ENCODE data around the gene EIF2D. TPM values are rescaled to one million over a fixed set of nuclear protein-coding genes. Genes with fewer than 3 reads are reported as not detected.
A peak's percentile ranks its signal among the peaks of the same experiment; 100 is the strongest.

Gene EIF2D
- total and polyA plus RNA-seq, 2 of the 13 experiments (the other 11 are each of a cell fraction or from before 2014, with no cell fraction given): 45.1 to 64.9 TPM

GRCh38 chr1:206573319-206573718, 38.9 kb downstream of the EIF2D start:
- 47% methylated on average over 4 of the region's 4 CpGs for WGBS (ENCODE audit: low lambda C conversion rate)
- no peaks in the 10 kb centered on the region for H3K4me1 ChIP-seq (ENCODE audit: insufficient read depth, low read length)
- intact Hi-C loops (cut with micrococcal nuclease; ENCODE audit: unreplicated experiment) (no loop called here), in situ Hi-C loops (cut with HindIII; ENCODE audit: extremely low pct_ligation_motif_present, low pct_unique_long_range_greater_than_20kb) (no loop called here)
- TF ChIP-seq ZSCAN21 (CRISPR knock-in tag; IDR thresholded peaks at IDR 0.05; ENCODE audit: borderline replicate concordance): no peak
- no TSS peak for BruUV-seq (replicated peaks)
- H3K9me3 ChIP-seq (ENCODE audit: low read length): no peaks in the 10 kb centered on the region
- POLR2A ChIA-PET: no interaction called here
- H3K27me3 ChIP-seq (ENCODE audit: control insufficient read depth in 1 of 2, insufficient read depth in 2 of 2, low read length in 2 of 2): no peaks in the 10 kb centered on the region
- H2AFZ ChIP-seq (ENCODE audit: low read length): no peak overlapping the region
- no peak for ATAC-seq
- H3K79me2 ChIP-seq (ENCODE audit: insufficient read depth, low read length): no peaks in the 10 kb centered on the region
- H4K20me1 ChIP-seq (ENCODE audit: insufficient read depth, low read length): no peaks in the 10 kb centered on the region
- no peak overlapping the region for H3K27ac ChIP-seq (ENCODE audit: extremely low read length, insufficient read depth, low read length)
- H3K9ac ChIP-seq (ENCODE audit: insufficient read depth, low read depth, low read length): no peak overlapping the region
- FAIRE-seq: no peak
- CTCF ChIA-PET (ENCODE audit: low intra/inter-chr PET ratio, low total read pairs): no interaction called here
- DNase-seq (ENCODE audit: low spot score): no peak
- no peak overlapping the region for H3K4me3 ChIP-seq (replicated peaks in 1 of 3; ENCODE audit: insufficient read depth in 1 of 3, low read depth in 2 of 3, low read length in 3 of 3)
- H3K4me2 ChIP-seq (ENCODE audit: low read depth, low read length): no peak overlapping the region
- H3K36me3 ChIP-seq (replicated peaks in 1 of 2; ENCODE audit: control insufficient read depth in 1 of 2, insufficient read depth in 2 of 2, low read length in 2 of 2): no peaks in the 10 kb centered on the region

GRCh38 chr1:206572835-206573234, 39.4 kb downstream of the EIF2D start:
- ChIA-PET POLR2A (no interaction called here), CTCF (ENCODE audit: low intra/inter-chr PET ratio, low total read pairs) (no interaction called here)
- no peak overlapping the region for H3K4me3 ChIP-seq (replicated peaks in 1 of 3; ENCODE audit: insufficient read depth in 1 of 3, low read depth in 2 of 3, low read length in 3 of 3)

More at GRCh38 chr1:206572835-206573234, 39.4 kb downstream of the EIF2D start:
- intact Hi-C loops (cut with micrococcal nuclease; ENCODE audit: unreplicated experiment) (no loop called here), in situ Hi-C loops (cut with HindIII; ENCODE audit: extremely low pct_ligation_motif_present, low pct_unique_long_range_greater_than_20kb) (no loop called here)
- DNase-seq (ENCODE audit: low spot score) (no peak), FAIRE-seq (no peak), ATAC-seq (no peak)
- Histone ChIP-seq H3K36me3 (replicated peaks in 1 of 2; ENCODE audit: control insufficient read depth in 1 of 2, insufficient read depth in 2 of 2, low read length in 2 of 2) (no peaks in the 10 kb centered on the region), H2AFZ (ENCODE audit: low read length) (no peak overlapping the region), H4K20me1 (ENCODE audit: insufficient read depth, low read length) (no peaks in the 10 kb centered on the region), H3K4me1 (ENCODE audit: insufficient read depth, low read length) (no peaks in the 10 kb centered on the region), H3K9ac (ENCODE audit: insufficient read depth, low read depth, low read length) (no peak overlapping the region), H3K27me3 (ENCODE audit: control insufficient read depth in 1 of 2, insufficient read depth in 2 of 2, low read length in 2 of 2) (no peaks in the 10 kb centered on the region), H3K27ac (ENCODE audit: extremely low read length, insufficient read depth, low read length) (no peak overlapping the region), H3K79me2 (ENCODE audit: insufficient read depth, low read length) (no peaks in the 10 kb centered on the region), H3K9me3 (ENCODE audit: low read length) (no peaks in the 10 kb centered on the region), H3K4me2 (ENCODE audit: low read depth, low read length) (no peak overlapping the region)
- WGBS (ENCODE audit: low lambda C conversion rate): 72% methylated on average over 4 of the region's 4 CpGs
- no TSS peak for BruUV-seq (replicated peaks)
- TF ChIP-seq HNF4A (CRISPR knock-in tag; IDR thresholded peaks at IDR 0.05) (no peak), CREB1 (IDR thresholded peaks at IDR 0.05) (peak; percentile 51), CREB1 (CRISPR knock-in tag; IDR thresholded peaks at IDR 0.05) (no peak), NFAT5 (CRISPR knock-in tag; IDR thresholded peaks at IDR 0.05) (no peak), JDP2 (CRISPR knock-in tag; IDR thresholded peaks at IDR 0.05; ENCODE audit: borderline replicate concordance) (no peak), NCOR1 (IDR thresholded peaks at IDR 0.05; ENCODE audit: borderline replicate concordance, low read length) (no peak)
